Uterus (tissue), 2 donors: Measurements from ENCODE around the gene ST7.

ENCODE experiments used
- POLR2A ChIP-seq, 2 donors: fragments of 450-650 bp; IDR thresholded peaks; one replicate each; pipeline ENCODE4 v1.6.1; 2016; ENCODE audit warnings: antibody characterized with exemption in 2 of 2, mild to moderate bottlenecking in 1 of 2, moderate library complexity in 1 of 2
- TF ChIP-seq, protein P1 (sequence below), 4 experiments: fragments of 200-600 bp in 2 of 4; fragments of 450-650 bp in 2 of 4; sonication (generic) in 2 of 4; IDR thresholded peaks; one replicate each; pipeline ENCODE4 v1.5.1; 2016 to 2019; ENCODE audit warnings: antibody characterized with exemption in 4 of 4, mild to moderate bottlenecking in 2 of 4, moderate library complexity in 1 of 4

DNA sequence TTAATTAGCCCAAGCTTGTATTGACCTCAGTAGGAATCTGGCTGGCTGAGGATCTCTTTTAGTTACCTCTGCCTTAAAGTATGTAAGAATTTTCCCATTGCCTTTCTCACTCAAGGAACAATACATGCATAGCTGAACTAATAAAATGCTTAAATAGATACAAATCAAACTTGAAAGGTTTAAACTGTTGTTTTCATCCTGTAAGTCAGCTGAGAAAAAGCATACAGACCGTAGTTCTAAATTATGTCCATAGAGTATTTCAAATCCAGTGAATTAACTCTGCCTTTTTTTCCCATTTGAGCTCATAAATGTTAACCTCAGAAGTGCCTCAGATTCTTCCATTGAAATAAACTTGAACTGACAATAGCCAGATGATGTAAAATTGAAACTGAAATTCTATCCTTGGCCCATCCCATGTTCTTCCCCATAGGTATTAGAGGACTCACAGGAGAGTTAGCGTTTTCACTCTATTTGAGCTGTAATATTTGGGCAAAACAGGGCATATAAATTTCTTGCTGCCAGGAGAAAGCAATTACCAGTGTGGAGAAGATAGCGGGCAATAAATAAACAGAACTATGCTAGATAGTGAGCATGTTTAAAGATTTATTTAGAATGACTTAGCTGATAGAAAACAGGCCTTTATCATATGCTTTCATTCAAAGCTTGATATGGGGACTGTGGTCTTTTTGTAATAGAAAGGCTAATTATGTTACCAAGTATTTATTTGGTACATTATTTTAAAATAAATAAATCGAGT is 205.8 kb downstream of the ST7 start:
- TF ChIP-seq, protein P1, sequence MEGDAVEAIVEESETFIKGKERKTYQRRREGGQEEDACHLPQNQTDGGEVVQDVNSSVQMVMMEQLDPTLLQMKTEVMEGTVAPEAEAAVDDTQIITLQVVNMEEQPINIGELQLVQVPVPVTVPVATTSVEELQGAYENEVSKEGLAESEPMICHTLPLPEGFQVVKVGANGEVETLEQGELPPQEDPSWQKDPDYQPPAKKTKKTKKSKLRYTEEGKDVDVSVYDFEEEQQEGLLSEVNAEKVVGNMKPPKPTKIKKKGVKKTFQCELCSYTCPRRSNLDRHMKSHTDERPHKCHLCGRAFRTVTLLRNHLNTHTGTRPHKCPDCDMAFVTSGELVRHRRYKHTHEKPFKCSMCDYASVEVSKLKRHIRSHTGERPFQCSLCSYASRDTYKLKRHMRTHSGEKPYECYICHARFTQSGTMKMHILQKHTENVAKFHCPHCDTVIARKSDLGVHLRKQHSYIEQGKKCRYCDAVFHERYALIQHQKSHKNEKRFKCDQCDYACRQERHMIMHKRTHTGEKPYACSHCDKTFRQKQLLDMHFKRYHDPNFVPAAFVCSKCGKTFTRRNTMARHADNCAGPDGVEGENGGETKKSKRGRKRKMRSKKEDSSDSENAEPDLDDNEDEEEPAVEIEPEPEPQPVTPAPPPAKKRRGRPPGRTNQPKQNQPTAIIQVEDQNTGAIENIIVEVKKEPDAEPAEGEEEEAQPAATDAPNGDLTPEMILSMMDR (IDR thresholded peaks at IDR 0.05), result no peak
- no peak for TF ChIP-seq POLR2A (IDR thresholded peaks at IDR 0.05)
